GM21717 (cell line): ENCODE measurements around the gene GOLGA8B.
"Not testable (repeated sequence)": the region's sequence is repeated elsewhere in the genome, so short reads cannot be mapped to it uniquely, and the experiment has no call there.

Experiments used
- ATAC-seq: cut with Tn5 transposase; IDR thresholded peaks from one replicate; pipeline ENCODE4 v1.9.1; 2021; ENCODE audit warnings: mild to moderate bottlenecking, moderate library complexity; ENCODE audit not compliant: unreplicated experiment

Gene GOLGA8B

GRCh38 chr15:34598799-34599585, 15.5 kb upstream of the GOLGA8B start:
- no peak for ATAC-seq

GRCh38 chr15:34597316-34597715, 13.9 kb upstream of the GOLGA8B start:
- no peak for ATAC-seq

GRCh38 chr15:34594361-34594760, 10.9 kb upstream of the GOLGA8B start:
- ATAC-seq = no peak

DNA sequence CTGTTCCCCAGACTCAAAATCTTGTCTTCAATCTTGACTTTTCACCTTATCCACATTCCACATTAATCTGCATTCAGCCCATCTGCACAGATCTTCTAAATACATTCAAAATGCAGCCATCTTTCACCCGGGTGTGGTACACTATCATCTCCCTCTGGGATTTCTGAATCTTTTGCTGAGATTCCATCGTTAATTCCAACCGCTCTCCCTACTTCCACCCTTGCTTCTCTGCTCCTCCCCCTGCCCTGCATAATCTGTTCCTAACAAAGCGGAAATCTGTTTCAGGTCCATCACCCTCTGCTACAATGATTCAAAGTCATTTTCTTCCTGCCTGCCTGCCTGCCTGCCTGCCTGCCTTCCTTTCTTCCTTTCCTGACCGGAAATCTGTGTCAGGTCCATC, 7.9 kb upstream of the GOLGA8B start:
- ATAC-seq = no peak

DNA sequence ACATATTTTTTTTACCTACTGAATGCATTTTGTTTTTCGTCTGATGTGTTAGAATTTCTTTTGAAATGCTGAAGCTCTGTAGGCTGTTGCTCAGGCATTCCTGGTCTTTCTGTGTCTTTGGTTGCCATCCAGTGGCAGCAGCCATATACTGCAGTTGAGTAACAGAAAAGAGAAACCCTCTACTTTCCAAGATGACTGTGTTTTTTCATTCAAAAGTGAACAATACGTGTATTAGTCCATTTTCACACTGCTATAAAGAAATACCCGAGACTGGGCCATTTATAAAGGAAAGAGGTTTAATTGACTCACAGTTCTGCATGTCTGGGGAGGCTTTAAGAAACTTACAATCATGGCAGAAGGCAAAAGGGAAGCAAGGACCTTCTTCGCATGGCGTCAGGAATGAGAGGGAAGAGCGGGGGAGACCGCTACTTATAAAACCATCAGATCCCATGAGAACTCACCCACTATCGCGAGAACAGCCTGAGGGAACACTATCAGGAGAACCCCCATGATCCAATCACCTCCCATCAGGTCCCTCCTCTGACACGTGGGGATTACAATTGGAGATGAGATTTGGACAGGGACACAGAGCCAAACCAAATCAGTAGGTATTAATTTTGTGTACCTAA, 4.7 kb upstream of the GOLGA8B start:
- peak; percentile 55 for ATAC-seq

- ATAC-seq = not testable (repeated sequence)
Measured at GRCh38 chr15:34585966-34586365, 2.5 kb upstream of the GOLGA8B start.

DNA sequence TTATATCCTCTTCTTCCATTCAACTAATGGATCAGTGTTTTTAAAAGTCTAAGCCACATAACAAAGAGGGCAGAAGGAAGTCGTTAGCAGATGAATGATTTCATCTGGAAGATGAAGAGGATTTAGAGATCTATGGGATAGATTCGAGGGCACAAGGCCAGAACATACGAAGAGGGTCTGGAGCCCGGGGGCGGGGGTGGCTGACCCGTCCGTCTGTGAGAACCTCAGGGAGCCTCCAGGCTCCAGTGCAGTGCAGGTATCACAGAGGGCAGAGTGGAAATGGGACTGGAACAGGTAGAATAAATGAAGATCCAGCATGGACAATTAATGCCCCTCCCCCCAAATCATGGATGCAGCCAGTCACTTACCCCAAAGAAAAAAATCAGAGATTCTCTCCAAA, 1.5 kb upstream of the GOLGA8B start:
- ATAC-seq = no peak

DNA sequence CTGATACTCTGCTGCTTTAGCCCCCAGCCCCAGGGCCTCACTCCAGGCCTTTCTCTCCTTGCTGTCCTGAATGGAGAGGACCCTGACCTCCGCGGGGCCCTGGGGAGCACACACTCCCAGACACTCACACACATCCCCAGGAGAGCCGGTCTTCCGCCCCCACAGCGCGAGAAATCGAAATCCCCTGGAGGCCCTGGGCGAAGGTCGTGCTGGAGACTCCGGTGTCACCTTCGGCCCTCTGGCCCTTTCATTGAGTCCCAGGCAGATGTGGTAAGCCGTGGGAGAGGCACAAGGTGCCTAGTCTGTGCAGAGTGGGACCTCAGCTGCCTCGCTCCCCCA, 848 bp upstream of the GOLGA8B start:
- ATAC-seq = no peak

- ATAC-seq = peak; percentile 63
Measured at GRCh38 chr15:34582461-34583371, 735 bp downstream of the GOLGA8B start.

- not testable (repeated sequence) for ATAC-seq
Measured at GRCh38 chr15:34581687-34582460, 1.6 kb downstream of the GOLGA8B start.

- no peak for ATAC-seq
Measured at GRCh38 chr15:34581043-34581365, 2.4 kb downstream of the GOLGA8B start.

- ATAC-seq = not testable (repeated sequence)
Measured at GRCh38 chr15:34580251-34581042, 3.0 kb downstream of the GOLGA8B start.

DNA sequence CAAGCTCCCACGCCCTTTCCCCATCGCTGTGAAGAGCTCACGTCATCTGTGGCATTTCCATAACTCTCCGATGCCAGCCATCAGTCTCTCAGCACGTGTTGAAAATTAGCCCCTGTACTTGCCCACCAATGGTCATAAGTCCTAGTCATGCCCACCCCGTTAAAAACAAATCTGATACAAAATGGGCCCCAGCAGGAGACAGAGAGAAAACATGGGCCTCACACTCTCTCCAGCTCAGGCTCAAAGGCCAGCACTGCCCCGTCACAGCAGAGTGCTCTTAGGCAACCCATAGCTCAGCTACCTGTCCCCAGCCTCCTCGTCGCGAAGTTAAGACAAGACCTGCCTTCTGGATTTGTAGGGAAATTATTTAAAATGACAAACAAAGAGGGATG, 5.2 kb downstream of the GOLGA8B start:
- no peak for ATAC-seq

- not testable (repeated sequence) for ATAC-seq
Measured at GRCh38 chr15:34577658-34578282, 5.7 kb downstream of the GOLGA8B start.

GRCh38 chr15:34575035-34575434, 8.4 kb downstream of the GOLGA8B start:
- not testable (repeated sequence) for ATAC-seq

- ATAC-seq = not testable (repeated sequence)
Measured at GRCh38 chr15:34572921-34573320, 10.5 kb downstream of the GOLGA8B start.

- ATAC-seq = not testable (repeated sequence)
Measured at GRCh38 chr15:34572019-34572641, 11.3 kb downstream of the GOLGA8B start.

- not testable (repeated sequence) for ATAC-seq
Measured at GRCh38 chr15:34569670-34570396, 13.6 kb downstream of the GOLGA8B start.
